Measurements from ENCODE around the gene KIAA0232.
A peak's percentile ranks its signal among the peaks of the same experiment; 100 is the strongest.
"Not testable (repeated sequence)": the region's sequence is repeated elsewhere in the genome, so short reads cannot be mapped to it uniquely, and the experiment has no call there.

The KIAA0232 gene

GRCh38 chr4:6888506-6889071 is 106.1 kb downstream of the KIAA0232 start:
- no peaks in the 10 kb centered on the region for H3K36me3 ChIP-seq (ENCODE audit: control insufficient read depth, insufficient read depth, low read length)
- no peaks in the 10 kb centered on the region for H3K27me3 ChIP-seq (ENCODE audit: control insufficient read depth, insufficient read depth, low read length)
- no peak overlapping the region for H3K9ac ChIP-seq (ENCODE audit: low read length)
- H3K4me1 ChIP-seq (ENCODE audit: control insufficient read depth, insufficient read depth, low read length) = peaks cover 17% of the 10 kb centered on the region
- H3K9me3 ChIP-seq (ENCODE audit: control insufficient read depth, low read length) = no peaks in the 10 kb centered on the region
- no peak overlapping the region for H3K4me3 ChIP-seq (ENCODE audit: low read length)

- Histone ChIP-seq H3K4me3 (ENCODE audit: low read length) (no peak overlapping the region), H3K27me3 (ENCODE audit: control insufficient read depth, insufficient read depth, low read length) (no peaks in the 10 kb centered on the region), H3K36me3 (ENCODE audit: control insufficient read depth, insufficient read depth, low read length) (no peaks in the 10 kb centered on the region), H3K9me3 (ENCODE audit: control insufficient read depth, low read length) (no peaks in the 10 kb centered on the region), H3K4me1 (ENCODE audit: control insufficient read depth, insufficient read depth, low read length) (peaks cover 23% of the 10 kb centered on the region), H3K9ac (ENCODE audit: low read length) (no peak overlapping the region)
These were observed 106.7 kb downstream of the KIAA0232 start for GRCh38 chr4:6889101-6889735.

- peaks cover 23% of the 10 kb centered on the region for H3K4me1 ChIP-seq (ENCODE audit: control insufficient read depth, insufficient read depth, low read length)
- no peaks in the 10 kb centered on the region for H3K36me3 ChIP-seq (ENCODE audit: control insufficient read depth, insufficient read depth, low read length)
- no peak overlapping the region for H3K4me3 ChIP-seq (ENCODE audit: low read length)
- H3K9me3 ChIP-seq (ENCODE audit: control insufficient read depth, low read length) = no peaks in the 10 kb centered on the region
- no peak overlapping the region for H3K9ac ChIP-seq (ENCODE audit: low read length)
- H3K27me3 ChIP-seq (ENCODE audit: control insufficient read depth, insufficient read depth, low read length) = no peaks in the 10 kb centered on the region
These were observed 107.3 kb downstream of the KIAA0232 start for GRCh38 chr4:6889736-6890324.

- Histone ChIP-seq H3K4me1 (ENCODE audit: control insufficient read depth, insufficient read depth, low read length) (peaks cover 23% of the 10 kb centered on the region), H3K27me3 (ENCODE audit: control insufficient read depth, insufficient read depth, low read length) (no peaks in the 10 kb centered on the region), H3K9me3 (ENCODE audit: control insufficient read depth, low read length) (no peaks in the 10 kb centered on the region), H3K4me3 (ENCODE audit: low read length) (no peak overlapping the region), H3K9ac (ENCODE audit: low read length) (no peak overlapping the region), H3K36me3 (ENCODE audit: control insufficient read depth, insufficient read depth, low read length) (no peaks in the 10 kb centered on the region)
These were observed 107.8 kb downstream of the KIAA0232 start for GRCh38 chr4:6890358-6890757.

- H3K27me3 ChIP-seq (ENCODE audit: control insufficient read depth, insufficient read depth, low read length); H3K4me3 ChIP-seq (ENCODE audit: low read length); H3K36me3 ChIP-seq (ENCODE audit: control insufficient read depth, insufficient read depth, low read length); H3K9me3 ChIP-seq (ENCODE audit: control insufficient read depth, low read length); H3K9ac ChIP-seq (ENCODE audit: low read length): not testable (repeated sequence)
- peaks cover 23% of the 10 kb centered on the region for H3K4me1 ChIP-seq (ENCODE audit: control insufficient read depth, insufficient read depth, low read length)
These were observed 108.4 kb downstream of the KIAA0232 start for GRCh38 chr4:6890971-6891370.

- Histone ChIP-seq H3K9me3 (ENCODE audit: control insufficient read depth, low read length) (no peaks in the 10 kb centered on the region), H3K4me3 (ENCODE audit: low read length) (peak overlapping the region; percentile 36), H3K4me1 (ENCODE audit: control insufficient read depth, insufficient read depth, low read length) (peaks cover 23% of the 10 kb centered on the region), H3K27me3 (ENCODE audit: control insufficient read depth, insufficient read depth, low read length) (no peaks in the 10 kb centered on the region), H3K36me3 (ENCODE audit: control insufficient read depth, insufficient read depth, low read length) (no peaks in the 10 kb centered on the region), H3K9ac (ENCODE audit: low read length) (no peak overlapping the region)
These were observed 109.1 kb downstream of the KIAA0232 start for GRCh38 chr4:6891436-6892170.

GRCh38 chr4:6892190-6892908 is 109.8 kb downstream of the KIAA0232 start:
- H3K9ac ChIP-seq (ENCODE audit: low read length) = no peak overlapping the region

GRCh38 chr4:6892909-6893202 is 110.3 kb downstream of the KIAA0232 start:
- H3K36me3 ChIP-seq (ENCODE audit: control insufficient read depth, insufficient read depth, low read length) = no peaks in the 10 kb centered on the region
- H3K4me3 ChIP-seq (ENCODE audit: low read length) = no peak overlapping the region
- no peaks in the 10 kb centered on the region for H3K9me3 ChIP-seq (ENCODE audit: control insufficient read depth, low read length)
- H3K27me3 ChIP-seq (ENCODE audit: control insufficient read depth, insufficient read depth, low read length) = no peaks in the 10 kb centered on the region
- H3K9ac ChIP-seq (ENCODE audit: low read length) = no peak overlapping the region
- H3K4me1 ChIP-seq (ENCODE audit: control insufficient read depth, insufficient read depth, low read length) = peaks cover 23% of the 10 kb centered on the region

More at GRCh38 chr4:6892190-6892908, 109.8 kb downstream of the KIAA0232 start:
- no peaks in the 10 kb centered on the region for H3K36me3 ChIP-seq (ENCODE audit: control insufficient read depth, insufficient read depth, low read length)
- no peaks in the 10 kb centered on the region for H3K9me3 ChIP-seq (ENCODE audit: control insufficient read depth, low read length)
- peak overlapping the region; percentile 36 for H3K4me3 ChIP-seq (ENCODE audit: low read length)
- H3K27me3 ChIP-seq (ENCODE audit: control insufficient read depth, insufficient read depth, low read length) = no peaks in the 10 kb centered on the region
- peaks cover 23% of the 10 kb centered on the region for H3K4me1 ChIP-seq (ENCODE audit: control insufficient read depth, insufficient read depth, low read length)

- H3K4me3 ChIP-seq (ENCODE audit: low read length) = no peak overlapping the region
- H3K9me3 ChIP-seq (ENCODE audit: control insufficient read depth, low read length) = no peaks in the 10 kb centered on the region
- no peaks in the 10 kb centered on the region for H3K36me3 ChIP-seq (ENCODE audit: control insufficient read depth, insufficient read depth, low read length)
- H3K4me1 ChIP-seq (ENCODE audit: control insufficient read depth, insufficient read depth, low read length) = peaks cover 23% of the 10 kb centered on the region
- H3K27me3 ChIP-seq (ENCODE audit: control insufficient read depth, insufficient read depth, low read length) = no peaks in the 10 kb centered on the region
- no peak overlapping the region for H3K9ac ChIP-seq (ENCODE audit: low read length)
These were observed 111.0 kb downstream of the KIAA0232 start for GRCh38 chr4:6893449-6894085.

- Histone ChIP-seq H3K4me1 (ENCODE audit: control insufficient read depth, insufficient read depth, low read length) (peaks cover 23% of the 10 kb centered on the region), H3K9me3 (ENCODE audit: control insufficient read depth, low read length) (no peaks in the 10 kb centered on the region), H3K9ac (ENCODE audit: low read length) (no peak overlapping the region), H3K27me3 (ENCODE audit: control insufficient read depth, insufficient read depth, low read length) (no peaks in the 10 kb centered on the region), H3K4me3 (ENCODE audit: low read length) (no peak overlapping the region), H3K36me3 (ENCODE audit: control insufficient read depth, insufficient read depth, low read length) (no peaks in the 10 kb centered on the region)
These were observed 111.6 kb downstream of the KIAA0232 start for GRCh38 chr4:6894086-6894478.

- Histone ChIP-seq H3K4me1 (ENCODE audit: control insufficient read depth, insufficient read depth, low read length) (peaks cover 23% of the 10 kb centered on the region), H3K36me3 (ENCODE audit: control insufficient read depth, insufficient read depth, low read length) (no peaks in the 10 kb centered on the region), H3K9me3 (ENCODE audit: control insufficient read depth, low read length) (no peaks in the 10 kb centered on the region), H3K4me3 (ENCODE audit: low read length) (no peak overlapping the region), H3K9ac (ENCODE audit: low read length) (no peak overlapping the region), H3K27me3 (ENCODE audit: control insufficient read depth, insufficient read depth, low read length) (no peaks in the 10 kb centered on the region)
These were observed 112.3 kb downstream of the KIAA0232 start for GRCh38 chr4:6894528-6895498.
